Ammon's horn (tissue), 1 donor: Measurements from ENCODE around the gene ABCA5.
"Not testable (repeated sequence)": the region's sequence is repeated elsewhere in the genome, so short reads cannot be mapped to it uniquely, and the experiment has no call there.

Source experiments
- DNase-seq: peaks from one replicate; pipeline ENCODE4 v3.0.0-alpha.2; 2016; ENCODE audit warnings: low spot score

ABCA5 gene

GRCh38 chr17:69208640-69209039 lies 118.3 kb downstream of the ABCA5 start:
- no peak for DNase-seq

- no peak for DNase-seq
Observed at GRCh38 chr17:69207151-69207550, 119.8 kb downstream of the ABCA5 start.

GRCh38 chr17:69198238-69198637 lies 128.7 kb downstream of the ABCA5 start:
- no peak for DNase-seq

DNA sequence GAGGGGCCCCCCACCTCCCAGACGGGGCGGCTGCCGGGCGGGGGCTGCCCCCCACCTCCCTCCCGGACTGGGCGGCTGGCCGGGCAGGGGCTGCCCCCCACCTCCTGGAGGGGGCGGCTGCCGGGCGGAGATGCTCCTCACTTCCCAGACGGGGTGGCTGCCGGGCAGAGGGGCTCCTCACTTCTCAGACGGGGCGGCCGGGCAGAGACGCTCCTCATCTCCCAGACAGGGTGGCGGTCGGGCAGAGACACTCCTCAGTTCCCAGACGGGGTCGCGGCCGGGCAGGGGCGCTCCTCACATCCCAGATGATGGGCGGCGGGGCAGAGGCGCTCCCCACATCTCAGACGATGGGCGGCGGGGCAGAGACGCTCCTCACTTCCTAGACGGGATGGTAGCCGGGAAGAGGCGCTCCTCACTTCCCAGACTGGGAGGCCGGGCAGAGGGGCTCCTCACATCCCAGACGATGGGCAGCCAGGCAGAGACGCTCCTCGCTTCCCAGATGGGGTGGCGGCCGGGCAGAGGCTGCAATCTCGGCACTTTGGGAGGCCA lies 130.8 kb downstream of the ABCA5 start:
- DNase-seq: not testable (repeated sequence)
